ENCODE results near the gene CTDSPL. TPM values are rescaled to one million over a fixed set of nuclear protein-coding genes. Genes with fewer than 3 reads are reported as not detected.

Gene CTDSPL
- total RNA-seq, 1 experiment from 2014 or later = 34.4 TPM

DNA sequence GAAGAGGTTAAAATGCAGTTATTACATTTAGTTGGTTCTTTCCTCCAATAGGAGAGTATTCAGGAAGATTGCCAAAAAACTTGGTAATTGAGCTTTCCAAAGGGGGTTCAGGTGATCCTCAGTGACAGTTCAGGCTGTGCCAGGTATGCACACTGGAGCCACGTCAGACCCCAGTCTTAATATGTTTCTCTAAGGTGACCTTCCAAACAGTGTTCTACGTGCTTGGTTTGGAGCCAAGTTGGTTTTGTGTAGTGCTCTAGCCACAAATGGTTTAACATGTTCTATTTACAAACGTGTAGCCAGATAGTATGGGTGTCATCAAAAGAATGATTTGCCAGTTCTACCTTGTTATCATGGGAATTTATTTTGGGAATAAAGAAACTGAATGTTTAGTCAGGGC lies 21.0 kb downstream of the CTDSPL start (continued):
- TF ChIP-seq ELF1 (IDR thresholded peaks at IDR 0.05; ENCODE audit: borderline replicate concordance, low read depth) (no peak), JUND (IDR thresholded peaks at IDR 0.05) (no peak), TCF7L2 (IDR thresholded peaks at IDR 0.05; ENCODE audit: borderline replicate concordance, extremely low read depth, insufficient read depth, insufficient read length) (no peak), EZH2phosphoT487 (IDR thresholded peaks at IDR 0.05; ENCODE audit: borderline replicate concordance) (no peak), RAD21 (IDR thresholded peaks at IDR 0.05; ENCODE audit: low read depth) (no peak), SRF (IDR thresholded peaks at IDR 0.05; ENCODE audit: low read depth) (no peak), ZFX (IDR thresholded peaks at IDR 0.05) (no peak)
- TF ChIP-seq, protein P1, sequence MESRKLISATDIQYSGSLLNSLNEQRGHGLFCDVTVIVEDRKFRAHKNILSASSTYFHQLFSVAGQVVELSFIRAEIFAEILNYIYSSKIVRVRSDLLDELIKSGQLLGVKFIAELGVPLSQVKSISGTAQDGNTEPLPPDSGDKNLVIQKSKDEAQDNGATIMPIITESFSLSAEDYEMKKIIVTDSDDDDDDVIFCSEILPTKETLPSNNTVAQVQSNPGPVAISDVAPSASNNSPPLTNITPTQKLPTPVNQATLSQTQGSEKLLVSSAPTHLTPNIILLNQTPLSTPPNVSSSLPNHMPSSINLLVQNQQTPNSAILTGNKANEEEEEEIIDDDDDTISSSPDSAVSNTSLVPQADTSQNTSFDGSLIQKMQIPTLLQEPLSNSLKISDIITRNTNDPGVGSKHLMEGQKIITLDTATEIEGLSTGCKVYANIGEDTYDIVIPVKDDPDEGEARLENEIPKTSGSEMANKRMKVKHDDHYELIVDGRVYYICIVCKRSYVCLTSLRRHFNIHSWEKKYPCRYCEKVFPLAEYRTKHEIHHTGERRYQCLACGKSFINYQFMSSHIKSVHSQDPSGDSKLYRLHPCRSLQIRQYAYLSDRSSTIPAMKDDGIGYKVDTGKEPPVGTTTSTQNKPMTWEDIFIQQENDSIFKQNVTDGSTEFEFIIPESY (IDR thresholded peaks at IDR 0.05; ENCODE audit: extremely low read depth, insufficient replicate concordance, low read length) = no peak

DNA sequence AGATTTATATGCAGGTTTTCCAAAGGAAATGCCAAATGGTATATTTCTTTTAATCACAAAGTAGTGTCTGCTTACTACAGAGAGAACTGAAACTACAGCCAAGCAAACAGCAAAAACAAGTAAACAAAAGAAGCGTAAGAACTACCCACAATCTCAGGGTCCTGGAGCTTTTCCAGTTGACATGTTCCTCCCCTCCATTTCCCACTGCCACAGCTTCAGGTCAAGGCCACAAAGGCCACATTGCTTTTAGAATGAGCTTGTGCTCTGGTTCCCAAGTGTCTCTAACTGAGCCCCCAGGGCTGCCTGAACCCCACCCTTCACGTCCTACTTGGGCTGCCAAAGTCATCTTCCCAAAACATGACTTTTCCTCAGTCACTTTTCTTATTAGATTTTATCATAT lies 24.1 kb downstream of the CTDSPL start:
- H3K79me2 ChIP-seq (ENCODE audit: insufficient read depth, low read length) = peaks cover 31% of the 10 kb centered on the region
- no peak overlapping the region for H3K4me3 ChIP-seq (replicated peaks in 1 of 2; ENCODE audit: low read depth in 1 of 2, low read length in 2 of 2)
- H3K4me2 ChIP-seq (ENCODE audit: low read length) = no peak overlapping the region
- H4K20me1 ChIP-seq (ENCODE audit: insufficient read depth) = peaks cover 5% of the 10 kb centered on the region; the same call in 1 of the 2 replicates
- BruUV-seq (replicated peaks) = no TSS peak
- no peaks in the 10 kb centered on the region for H3K27me3 ChIP-seq (ENCODE audit: insufficient read depth, low read length)
- no peaks in the 10 kb centered on the region for H3K9me2 ChIP-seq (ENCODE audit: insufficient read depth)
- no peak overlapping the region for H2AFZ ChIP-seq (ENCODE audit: low read depth, low read length, poor library complexity, severe bottlenecking)
- ATAC-seq = no peak
- no peaks in the 10 kb centered on the region for H3K36me3 ChIP-seq (ENCODE audit: control insufficient read depth in 1 of 2, insufficient read depth in 2 of 2, low read length in 2 of 2)
- intact Hi-C loops (cut with micrococcal nuclease) = no loop called here
- no peak for TF ChIP-seq CEBPB (IDR thresholded peaks at IDR 0.05; ENCODE audit: low read depth)
- TF ChIP-seq, protein P2, sequence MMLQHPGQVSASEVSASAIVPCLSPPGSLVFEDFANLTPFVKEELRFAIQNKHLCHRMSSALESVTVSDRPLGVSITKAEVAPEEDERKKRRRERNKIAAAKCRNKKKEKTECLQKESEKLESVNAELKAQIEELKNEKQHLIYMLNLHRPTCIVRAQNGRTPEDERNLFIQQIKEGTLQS (IDR thresholded peaks at IDR 0.05) = no peak
- no peak for TF ChIP-seq EGR1 (IDR thresholded peaks at IDR 0.05; ENCODE audit: low read depth)
- TF ChIP-seq JUND (IDR thresholded peaks at IDR 0.05) = no peak
- TF ChIP-seq ZFX (IDR thresholded peaks at IDR 0.05) = no peak
- no peak for TF ChIP-seq SIN3A (IDR thresholded peaks at IDR 0.05; ENCODE audit: low read depth)
- TF ChIP-seq, protein P3, sequence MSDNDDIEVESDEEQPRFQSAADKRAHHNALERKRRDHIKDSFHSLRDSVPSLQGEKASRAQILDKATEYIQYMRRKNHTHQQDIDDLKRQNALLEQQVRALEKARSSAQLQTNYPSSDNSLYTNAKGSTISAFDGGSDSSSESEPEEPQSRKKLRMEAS (IDR thresholded peaks at IDR 0.05) = no peak
- no peak for TF ChIP-seq FOSL1 (IDR thresholded peaks at IDR 0.05; ENCODE audit: low read depth)
- TF ChIP-seq CTCF (IDR thresholded peaks at IDR 0.05 in 2 of 3, conservative IDR thresholded peaks at IDR 0.05 in 1 of 3; ENCODE audit: borderline replicate concordance in 1 of 3, insufficient read depth in 1 of 3, low read depth in 2 of 3, low read length in 2 of 3) = no peak
- TF ChIP-seq SRF (IDR thresholded peaks at IDR 0.05; ENCODE audit: low read depth) = no peak
- no peak for TF ChIP-seq YY1 (IDR thresholded peaks at IDR 0.05; ENCODE audit: extremely low read depth, insufficient replicate concordance, low read depth, low read length)
- no peak for TF ChIP-seq TCF7L2 (IDR thresholded peaks at IDR 0.05; ENCODE audit: borderline replicate concordance, extremely low read depth, insufficient read depth, insufficient read length)
- TF ChIP-seq, protein P1 (IDR thresholded peaks at IDR 0.05; ENCODE audit: extremely low read depth, insufficient replicate concordance, low read length) = no peak
- no peak for TF ChIP-seq POLR2AphosphoS5 (IDR thresholded peaks at IDR 0.05; ENCODE audit: low read depth, low read length)
- ChIA-PET POLR2A (interaction anchor here (1.3 kb wide), 1 partner anchor 9 kb away, joined by 3 read pairs; no protein-coding TSS in a partner anchor), RAD21 (ENCODE audit: low non-redundant PET in 1 of 2, low total read pairs in 2 of 2, uncharacterized antibody in 2 of 2, unreplicated experiment in 2 of 2) (no interaction called here), CTCF (no interaction called here)
- DNase-seq (ENCODE audit: low read depth, low spot score) = no peak
- H3K9ac ChIP-seq (ENCODE audit: low read length) = no peak overlapping the region
- no peak overlapping the region for H3K27ac ChIP-seq (ENCODE audit: low read depth, low read length)
- H3K4me1 ChIP-seq (ENCODE audit: control insufficient read depth in 1 of 2, insufficient read depth in 2 of 2, low read length in 2 of 2) = no peaks in the 10 kb centered on the region
- no peaks in the 10 kb centered on the region for H3K9me3 ChIP-seq (ENCODE audit: control insufficient read depth in 1 of 2, insufficient read depth in 1 of 2, low read depth in 1 of 2, low read length in 2 of 2)

All from HCT116 (cell line).